Aorta (tissue), 5 donors: Measurements from ENCODE around the gene TGFBR3L. TPM values are rescaled to one million over a fixed set of nuclear protein-coding genes. Genes with fewer than 3 reads are reported as not detected.

ENCODE experiments used
- ATAC-seq: fragments of 200-7000 bp; cut with Tn5 transposase; one replicate; pipeline ENCODE4 v1.9.1; 2022; ENCODE audit warnings: moderate library complexity; ENCODE audit not compliant: low FRiP score
- DNase-seq, 2 donors: peaks; one replicate each; pipeline ENCODE4 v3.0.0-alpha.2; 2020
- H3K27ac ChIP-seq, 2 donors: one replicate each; pipeline ENCODE4 v1.5.1; 2013; ENCODE audit warnings: low read length in 2 of 2, mild to moderate bottlenecking in 2 of 2, moderate library complexity in 2 of 2, control low read depth in 1 of 2, inconsistent platforms in 1 of 2, low read depth in 1 of 2
- H3K27me3 ChIP-seq, 2 donors: one replicate each; pipeline ENCODE4 v1.6.1; 2013; ENCODE audit warnings: control low read depth in 1 of 2, low read length in 1 of 2, mild to moderate bottlenecking in 1 of 2, moderate library complexity in 1 of 2; ENCODE audit not compliant: insufficient read depth in 2 of 2, control insufficient read depth in 1 of 2
- H3K36me3 ChIP-seq, 2 donors: one replicate each; pipeline ENCODE4 v1.6.1; 2013; ENCODE audit warnings: control low read depth in 1 of 2, low read length in 1 of 2, mild to moderate bottlenecking in 1 of 2; ENCODE audit not compliant: insufficient read depth in 2 of 2, control insufficient read depth in 1 of 2
- H3K4me1 ChIP-seq, 2 donors: one replicate each; pipeline ENCODE4 v1.6.1; 2013; ENCODE audit warnings: low read length in 2 of 2, control low read depth in 1 of 2, mild to moderate bottlenecking in 1 of 2, moderate library complexity in 1 of 2; ENCODE audit not compliant: insufficient read depth in 2 of 2, control insufficient read depth in 1 of 2
- H3K4me3 ChIP-seq, 2 donors: one replicate each; pipeline ENCODE4 v1.5.1; 2013; ENCODE audit warnings: low read length in 2 of 2, control low read depth in 1 of 2, mild to moderate bottlenecking in 1 of 2
- H3K9me3 ChIP-seq: one replicate; pipeline ENCODE4 v1.6.1; 2013; ENCODE audit warnings: mild to moderate bottlenecking, low read length; ENCODE audit not compliant: control insufficient read depth
- WGBS, 2 donors: extraction: QIAGEN DNeasy Blood & Tissue Kit; methylation state at CpG; one replicate each; pipeline ENCODE4 v1.1.7; 2013; 5-methylcytosine and 5-hydroxymethylcytosine counted together
- intact Hi-C, 2 donors: fragments of 100-400 bp; cut with DNase I; formaldehyde crosslinking; loops; one replicate each; pipeline versions ENCODE4 v1.14.2 to v1.15.0; 2022
- polyA plus RNA-seq, 2 donors: library from polyadenylated mRNA; stranded (reverse); fragments of 200-250 nt; gene quantifications; one replicate each; pipeline ENCODE4 v1.2.3, GENCODE V29; 2013
- total RNA-seq, 2 donors: library from RNA; stranded (reverse); fragmentation: NEBNext Ultra II Directional; extraction: Animal tissue kit (Norgen Biotek cat#: 25700); gene quantifications; one replicate each; pipeline ENCODE4 v1.2.1, GENCODE V29; 2021
- donor health status: healthy with polysubstance abuse.
- donor health status: Bipolar disorder and iron deficiency.
- donor health status: DM: no; HTN: no; CAD: no.
- donor health status: DM: no; HTN: no; CAD: no.
- donor health status: DM: yes; HTN: yes; CAD: no.

TGFBR3L gene
- total and polyA plus RNA-seq, 4 donors, result 0.84 to 1.5 TPM; not detected in 2

DNA sequence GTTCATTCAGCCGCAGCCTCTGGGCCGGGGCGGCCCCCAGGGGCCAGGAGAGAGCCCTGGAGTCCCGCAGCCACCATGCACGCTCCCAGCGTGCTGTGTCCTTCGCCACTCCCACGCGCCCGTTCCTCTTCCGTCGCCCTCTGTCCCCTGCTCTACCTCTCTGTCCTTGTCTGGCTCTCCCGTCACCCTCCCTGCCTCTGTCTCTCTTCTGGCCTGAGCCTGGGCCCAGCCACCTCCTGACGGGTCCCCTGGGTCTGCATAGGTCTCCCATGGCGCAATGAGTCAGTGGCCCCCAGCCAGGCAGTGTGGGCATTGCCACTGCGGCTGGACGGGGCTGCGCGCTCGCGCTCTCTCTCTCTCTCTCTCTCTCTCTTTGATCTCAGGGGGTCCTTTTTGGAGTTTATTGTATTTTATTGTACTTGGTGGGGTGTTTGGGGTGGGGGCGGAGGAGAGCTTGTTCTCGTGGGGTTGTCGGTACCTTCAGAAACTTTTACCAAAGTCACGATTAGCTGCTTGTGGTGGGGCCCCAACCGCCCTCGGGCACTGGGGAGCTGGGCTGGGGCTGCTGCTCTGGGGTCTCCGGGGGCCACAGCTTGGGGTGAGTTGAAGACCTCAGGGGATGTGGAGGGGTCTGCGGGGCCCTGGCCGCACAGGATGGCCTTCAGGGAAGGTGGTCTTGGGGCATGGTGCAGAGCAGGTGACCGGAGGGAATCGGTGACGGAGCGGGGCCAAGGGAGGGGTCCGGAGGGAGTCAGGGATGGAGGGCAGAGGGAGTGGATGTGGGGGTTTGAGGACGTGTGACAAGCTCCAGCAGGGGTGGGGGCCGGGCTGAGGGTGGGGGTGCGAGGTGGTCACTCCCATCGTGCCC is 1.7 kb upstream of the TGFBR3L start:
- no peaks in the 10 kb centered on the region for H3K9me3 ChIP-seq
- H3K4me1 ChIP-seq, result no peaks in the 10 kb centered on the region
- H3K27me3 ChIP-seq, result no peaks in the 10 kb centered on the region
- H3K36me3 ChIP-seq, result peaks cover 0 to 12% of the 10 kb centered on the region in 2 donors
- no peak overlapping the region for H3K27ac ChIP-seq
- no peak overlapping the region for H3K4me3 ChIP-seq
- WGBS, 2 donors, result 90 to 91% methylated on average over 33 to 39 of the region's 39 CpGs
- intact Hi-C loops, result no loop called here
- ATAC-seq, result no peak
- peak in 1 of 2 donors; percentile 46 for DNase-seq

DNA sequence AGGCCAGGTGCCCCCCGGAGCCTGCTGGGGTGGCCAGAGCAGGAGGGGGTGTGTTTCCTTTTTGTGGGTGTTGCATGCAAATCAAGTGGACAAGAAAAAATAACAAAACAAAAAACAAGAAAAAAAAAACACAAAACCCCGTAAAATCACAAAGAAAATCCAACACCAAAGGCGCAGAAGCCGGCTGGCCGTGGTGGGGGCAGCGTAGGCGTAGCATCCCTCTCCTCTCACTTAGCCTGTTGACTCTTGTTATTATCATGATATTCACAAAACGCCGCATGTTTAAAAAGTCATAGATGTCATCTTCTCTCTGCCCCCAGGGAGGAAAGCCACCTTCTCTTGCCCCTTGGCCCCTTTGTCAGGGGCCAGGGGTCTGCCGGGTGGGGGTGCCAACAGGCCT is 978 bp upstream of the TGFBR3L start:
- Histone ChIP-seq H3K27me3 (no peaks in the 10 kb centered on the region), H3K36me3 (peaks cover 0 to 12% of the 10 kb centered on the region in 2 donors), H3K4me3 (no peak overlapping the region), H3K4me1 (no peaks in the 10 kb centered on the region), H3K27ac (no peak overlapping the region), H3K9me3 (no peaks in the 10 kb centered on the region)
- WGBS, 2 donors, result 90 to 94% methylated on average over 10 of the region's 10 CpGs
- no peak for ATAC-seq
- intact Hi-C loops, result no loop called here
- no peak for DNase-seq

DNA sequence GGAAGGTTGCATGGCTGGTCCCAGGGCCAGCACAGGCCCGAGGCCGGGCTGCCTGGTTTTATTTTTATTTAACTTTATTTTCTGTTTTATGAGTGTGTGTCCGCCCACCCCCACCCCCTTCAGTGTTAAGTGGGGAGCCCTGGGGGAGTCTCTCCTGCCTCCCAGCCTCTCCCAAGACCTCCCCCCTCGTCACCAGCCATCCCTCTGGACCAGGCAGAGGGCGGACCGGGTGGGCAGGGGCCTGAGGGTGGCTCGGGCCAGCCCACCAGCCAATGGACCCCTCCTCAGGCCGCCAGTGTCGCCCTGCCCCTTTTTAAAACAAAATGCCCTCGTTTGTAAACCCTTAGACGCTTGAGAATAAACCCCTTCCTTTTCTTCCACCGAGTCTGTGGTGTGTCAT is 531 bp upstream of the TGFBR3L start:
- Histone ChIP-seq H3K9me3 (no peaks in the 10 kb centered on the region), H3K4me1 (no peaks in the 10 kb centered on the region), H3K27ac (no peak overlapping the region), H3K27me3 (no peaks in the 10 kb centered on the region), H3K36me3 (peaks cover 0 to 12% of the 10 kb centered on the region in 2 donors), H3K4me3 (no peak overlapping the region)
- ATAC-seq (no peak), DNase-seq (no peak)
- intact Hi-C loops, result no loop called here
- WGBS, 2 donors, result 57 to 58% methylated on average over 12 of the region's 12 CpGs

DNA sequence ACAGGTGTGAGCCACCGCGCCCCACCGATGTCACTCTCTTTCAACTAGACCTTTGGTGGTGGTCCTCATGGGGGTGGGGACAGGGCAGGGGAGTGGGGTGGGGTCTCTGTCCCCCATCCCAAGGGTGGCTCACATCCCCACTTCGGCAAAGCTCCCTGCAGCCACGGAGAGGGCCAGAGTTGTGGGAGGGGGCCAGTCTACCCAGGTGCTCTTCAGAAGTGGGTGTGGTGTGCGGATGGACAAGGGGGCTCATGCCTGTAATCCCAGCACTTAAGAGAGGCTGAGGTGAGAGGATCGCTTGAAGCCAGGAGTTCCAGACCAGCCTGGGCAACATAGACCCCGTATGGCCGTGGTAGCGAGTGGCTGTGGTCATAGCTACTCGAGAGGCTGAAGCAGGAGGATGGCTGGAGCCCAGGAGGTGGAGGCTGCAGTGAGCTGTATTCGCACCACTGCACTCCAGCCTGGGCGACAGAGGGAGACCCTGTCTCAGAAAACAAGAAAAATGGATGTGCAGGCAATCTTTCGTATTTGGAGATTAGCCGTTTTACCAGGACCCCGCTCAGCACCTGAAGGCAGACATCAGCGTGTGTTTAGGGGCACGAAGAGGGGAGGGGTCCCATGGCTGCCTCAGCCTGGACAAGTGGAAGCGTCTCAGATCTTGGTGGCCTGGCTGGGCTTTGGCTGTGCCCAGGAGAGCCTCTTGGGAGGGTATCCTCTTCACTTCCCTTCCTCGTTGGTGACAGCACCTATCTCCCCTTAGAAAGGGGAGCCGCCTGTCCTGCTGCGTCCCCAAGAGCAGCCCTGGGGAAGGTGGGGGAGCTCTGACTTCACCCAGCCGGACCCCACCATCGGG is 846 bp downstream of the TGFBR3L start:
- H3K4me3 ChIP-seq, result no peak overlapping the region
- H3K36me3 ChIP-seq, result peaks cover 0 to 9% of the 10 kb centered on the region in 2 donors
- H3K9me3 ChIP-seq, result no peaks in the 10 kb centered on the region
- DNase-seq (peak in 1 of 2 donors; percentile 46), ATAC-seq (no peak)
- H3K4me1 ChIP-seq, result no peaks in the 10 kb centered on the region
- no peaks in the 10 kb centered on the region for H3K27me3 ChIP-seq
- no peak overlapping the region for H3K27ac ChIP-seq
- 45 to 46% methylated on average over 24 of the region's 24 CpGs for WGBS, 2 donors
- intact Hi-C loops, result no loop called here

DNA sequence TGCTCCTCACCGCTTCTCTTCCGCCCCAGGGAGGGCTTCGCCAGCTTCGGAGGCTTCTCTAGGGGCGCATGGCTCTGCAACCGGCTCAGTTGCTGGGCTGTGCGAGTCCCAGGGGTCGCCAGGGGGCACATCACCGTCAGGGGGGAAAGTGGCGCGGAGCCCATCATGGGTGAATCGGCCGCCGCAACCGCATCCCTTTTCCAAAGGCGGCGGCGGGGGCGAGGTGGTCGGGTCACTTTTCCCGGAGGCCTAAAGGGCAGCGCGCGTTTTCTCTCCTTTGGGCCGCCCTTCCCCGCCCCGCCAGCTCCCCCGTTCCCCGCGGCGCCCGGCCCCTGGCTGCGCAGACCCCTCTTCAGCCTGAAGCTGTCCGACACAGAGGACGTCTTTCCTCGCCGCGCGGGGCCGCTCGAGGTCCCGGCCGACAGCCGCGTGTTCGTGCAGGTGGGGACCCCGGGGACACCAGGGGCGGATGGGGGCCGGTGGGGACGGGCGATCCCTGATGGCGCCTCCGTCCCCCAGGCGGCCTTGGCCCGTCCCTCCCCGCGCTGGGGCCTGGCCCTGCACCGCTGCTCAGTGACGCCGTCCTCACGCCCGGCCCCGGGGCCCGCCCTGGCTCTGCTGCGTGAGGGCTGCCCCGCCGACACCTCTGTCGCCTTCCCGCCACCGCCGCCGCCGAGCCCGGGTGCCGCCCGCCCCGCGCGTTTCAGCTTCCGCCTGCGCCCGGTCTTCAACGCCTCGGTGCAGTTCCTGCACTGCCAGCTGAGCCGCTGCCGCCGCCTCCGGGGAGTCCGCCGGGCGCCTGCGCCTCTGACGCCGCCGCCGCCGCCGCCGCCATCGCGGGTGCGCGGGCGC is 1.7 kb downstream of the TGFBR3L start:
- 1% methylated on average over 72 to 104 of the region's 104 CpGs for WGBS, 2 donors
- Histone ChIP-seq H3K27ac (no peak overlapping the region), H3K4me1 (no peaks in the 10 kb centered on the region), H3K9me3 (no peaks in the 10 kb centered on the region), H3K4me3 (no peak overlapping the region), H3K27me3 (no peaks in the 10 kb centered on the region), H3K36me3 (peaks cover 0 to 2% of the 10 kb centered on the region in 2 donors)
- DNase-seq, result peak; percentile 53 to 82
- no peak for ATAC-seq
- intact Hi-C loops, result no loop called here

DNA sequence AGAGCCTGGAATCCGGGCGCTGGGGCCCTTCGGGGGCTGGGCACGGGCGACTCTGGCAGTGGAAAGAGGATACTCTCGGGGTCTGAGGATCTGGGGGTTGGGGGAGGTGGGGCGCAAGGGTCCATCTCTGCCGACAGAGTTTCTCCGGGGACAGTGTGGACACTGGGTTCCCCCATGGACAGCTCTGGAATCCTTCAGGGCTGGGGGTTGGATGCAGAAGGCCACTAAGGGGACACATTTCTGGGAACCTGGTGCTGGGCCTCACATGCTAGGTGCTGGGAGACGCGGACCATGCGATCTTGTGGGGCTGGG is 2.3 kb downstream of the TGFBR3L start:
- H3K27me3 ChIP-seq, result no peaks in the 10 kb centered on the region
- no peak overlapping the region for H3K4me3 ChIP-seq
- ATAC-seq (no peak), DNase-seq (peak in 1 of 2 donors; percentile 45)
- WGBS, 2 donors, result 7 to 12% methylated on average over 12 of the region's 12 CpGs
- H3K36me3 ChIP-seq, result no peaks in the 10 kb centered on the region
- H3K27ac ChIP-seq, result no peak overlapping the region
- no peaks in the 10 kb centered on the region for H3K9me3 ChIP-seq
- intact Hi-C loops, result no loop called here
- no peaks in the 10 kb centered on the region for H3K4me1 ChIP-seq

DNA sequence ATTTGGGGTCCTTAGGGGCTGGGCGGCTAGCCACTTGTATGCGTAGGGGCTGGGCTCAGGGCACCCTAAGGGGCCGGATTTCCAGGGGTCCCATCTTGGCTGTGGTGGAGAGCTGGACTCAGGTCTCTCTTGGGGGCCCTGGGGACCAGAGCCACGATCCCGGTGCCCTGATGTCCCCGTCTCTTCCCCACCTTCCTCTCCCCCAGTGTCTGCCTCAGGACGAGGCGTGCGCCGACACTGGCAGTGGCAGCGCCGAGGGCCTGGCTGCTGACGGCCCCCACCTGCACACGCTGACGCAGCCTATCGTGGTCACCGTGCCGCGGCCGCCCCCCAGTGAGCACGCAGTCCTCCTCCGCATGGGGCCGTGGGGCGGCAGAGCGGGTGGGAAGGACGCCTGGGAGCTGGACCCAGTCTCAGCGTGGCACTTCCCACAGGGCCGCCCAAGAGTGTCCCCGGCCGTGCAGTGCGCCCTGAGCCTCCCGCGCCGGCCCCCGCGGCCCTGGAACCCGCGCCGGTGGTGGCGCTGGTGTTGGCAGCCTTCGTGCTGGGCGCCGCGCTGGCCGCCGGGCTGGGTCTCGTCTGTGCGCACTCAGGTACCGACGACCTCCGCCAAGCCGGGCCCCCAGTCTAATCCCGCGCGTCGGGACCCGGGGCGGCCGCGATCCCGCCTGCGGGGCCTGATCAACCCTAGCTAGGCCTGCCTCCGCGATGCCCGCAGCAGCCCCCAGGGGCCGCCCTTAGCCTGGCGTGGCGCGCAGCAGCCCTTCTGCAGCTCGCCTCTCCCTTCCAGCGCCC is 2.8 kb downstream of the TGFBR3L start:
- Histone ChIP-seq H3K4me3 (no peak overlapping the region), H3K36me3 (no peaks in the 10 kb centered on the region), H3K27ac (no peak overlapping the region), H3K9me3 (no peaks in the 10 kb centered on the region), H3K27me3 (no peaks in the 10 kb centered on the region), H3K4me1 (no peaks in the 10 kb centered on the region)
- ATAC-seq (no peak), DNase-seq (peak; percentile 66 to 85)
- WGBS, 2 donors, result 1% methylated on average over 51 to 71 of the region's 71 CpGs
- intact Hi-C loops, result no loop called here
